GM18951 (cell line): ENCODE measurements around the gene SRRT.
A peak's percentile ranks its signal among the peaks of the same experiment; 100 is the strongest.

Experiments used
- POLR2A ChIP-seq: IDR thresholded peaks from 4 replicates; pipeline ENCODE4 v1.6.1; 2011; ENCODE audit warnings: mild to moderate bottlenecking; ENCODE audit not compliant: insufficient read length, insufficient read depth; ENCODE audit errors: extremely low read depth
- in situ Hi-C: fragments of 300-500 bp; cut with MboI; formaldehyde crosslinking; loops from one replicate; pipeline ENCODE4 v1.12.0; 2022; ENCODE audit warnings: low sequenced_read_pairs, mixed read lengths, inconsistent platforms; ENCODE audit not compliant: unreplicated experiment

SRRT gene

GRCh38 chr7:100837099-100837836, 37.6 kb upstream of the SRRT start:
- in situ Hi-C loops: no loop called here
- peak; percentile 64 for TF ChIP-seq POLR2A

- in situ Hi-C loops: no loop called here
- TF ChIP-seq POLR2A: no peak
These were observed 35.5 kb upstream of the SRRT start for GRCh38 chr7:100839361-100839760.

- TF ChIP-seq POLR2A: no peak
- in situ Hi-C loops: no loop called here
These were observed 34.3 kb upstream of the SRRT start for GRCh38 chr7:100840470-100841100.

GRCh38 chr7:100847360-100847759, 27.5 kb upstream of the SRRT start:
- TF ChIP-seq POLR2A: no peak
- in situ Hi-C loops: no loop called here

GRCh38 chr7:100852048-100852872, 22.6 kb upstream of the SRRT start, which contains the start of gene SLC12A9:
Gene SLC12A9, plus strand, starts transcription at chr7:100852713. Its CDS starts 1,485 bp downstream, at chr7:100854198.
- in situ Hi-C loops: loop anchor here (10.0 kb wide), 1 partner anchor 147 kb away; the partner anchor contains the start of gene POP7
- peak; percentile 75 for TF ChIP-seq POLR2A

GRCh38 chr7:100854146-100854895, 20.6 kb upstream of the SRRT start:
- in situ Hi-C loops: loop anchor here (10.0 kb wide), 1 partner anchor 150 kb away; the partner anchor contains the start of gene POP7
- TF ChIP-seq POLR2A: no peak

GRCh38 chr7:100854899-100855298, 20.0 kb upstream of the SRRT start:
- in situ Hi-C loops: loop anchor here (10.0 kb wide), 1 partner anchor 150 kb away; the partner anchor contains the start of gene POP7

- TF ChIP-seq POLR2A: no peak
- in situ Hi-C loops: loop anchor here (10.0 kb wide), 1 partner anchor 151 kb away; the partner anchor contains the start of gene POP7
These were observed 19.4 kb upstream of the SRRT start for GRCh38 chr7:100855515-100855914.

- no peak for TF ChIP-seq POLR2A
- in situ Hi-C loops: loop anchor here (10.0 kb wide), 1 partner anchor 152 kb away; the partner anchor contains the start of gene POP7
These were observed 18.0 kb upstream of the SRRT start for GRCh38 chr7:100856871-100857282.

- no peak for TF ChIP-seq POLR2A
- in situ Hi-C loops: loop anchor here (10.0 kb wide), 1 partner anchor 155 kb away; the partner anchor contains the start of gene POP7
These were observed 15.0 kb upstream of the SRRT start for GRCh38 chr7:100859856-100860255.

GRCh38 chr7:100860702-100861615, 13.9 kb upstream of the SRRT start:
- no peak for TF ChIP-seq POLR2A
- in situ Hi-C loops: no loop called here
